Lower lobe of right lung (tissue), 2 donors: ENCODE measurements around the gene TTC28. TPM values are rescaled to one million over a fixed set of nuclear protein-coding genes. Genes with fewer than 3 reads are reported as not detected.

ENCODE experiments used
- ATAC-seq, 2 donors: fragments of 200-7000 bp; cut with Tn5 transposase; one replicate each; pipeline ENCODE4 v1.9.1; 2020 to 2022; ENCODE audit warnings: mild to moderate bottlenecking in 2 of 2, moderate library complexity in 2 of 2
- DNase-seq: peaks from one replicate; pipeline ENCODE4 v3.0.0-alpha.2; 2020
- H3K27ac ChIP-seq: fragments of 200-600 bp; one replicate; pipeline ENCODE4 v1.8.0; 2022
- H3K27me3 ChIP-seq: fragments of 200-600 bp; one replicate; pipeline ENCODE4 v1.8.0; 2022; ENCODE audit warnings: low read depth
- H3K36me3 ChIP-seq: fragments of 200-600 bp; one replicate; pipeline ENCODE4 v1.8.0; 2022; ENCODE audit warnings: mild to moderate bottlenecking
- H3K4me1 ChIP-seq: fragments of 200-600 bp; one replicate; pipeline ENCODE4 v1.8.0; 2022
- H3K4me3 ChIP-seq: fragments of 200-600 bp; one replicate; pipeline ENCODE4 v1.8.0; 2022; ENCODE audit warnings: mild to moderate bottlenecking
- H3K9me3 ChIP-seq: fragments of 200-600 bp; one replicate; pipeline ENCODE4 v1.8.0; 2022
- CTCF ChIP-seq: fragments of 200-600 bp; IDR thresholded peaks from one replicate; pipeline ENCODE4 v1.8.0; 2022; ENCODE audit warnings: antibody characterized with exemption, mild to moderate bottlenecking
- intact Hi-C: fragments of 100-400 bp; cut with DNase I; formaldehyde crosslinking; loops from one replicate; pipeline ENCODE4 v1.11.0; 2022
- total RNA-seq: library from RNA; stranded (reverse); fragmentation: NEBNext Ultra II Directional; extraction: Animal tissue kit (Norgen Biotek cat#: 25700); gene quantifications from one replicate; pipeline ENCODE4 v1.2.1, GENCODE V29; 2021
- donor health status: DM: no; HTN: yes; CAD: no; lungs with severe emphysema.

Gene TTC28
- total RNA-seq, 1 donor from 2014 or later, result 39.6 TPM

GRCh38 chr22:28260619-28261018, 419.0 kb downstream of the TTC28 start:
- Histone ChIP-seq H3K36me3 (no peaks in the 10 kb centered on the region), H3K4me3 (no peak overlapping the region), H3K27me3 (no peaks in the 10 kb centered on the region), H3K27ac (no peak overlapping the region), H3K4me1 (no peaks in the 10 kb centered on the region), H3K9me3 (no peaks in the 10 kb centered on the region)
- no peak for DNase-seq
- no peak for TF ChIP-seq CTCF
- intact Hi-C loops, result no loop called here
- no peak for ATAC-seq

GRCh38 chr22:28259774-28260312, 419.8 kb downstream of the TTC28 start:
- Histone ChIP-seq H3K9me3 (no peaks in the 10 kb centered on the region), H3K4me3 (no peak overlapping the region), H3K27me3 (no peaks in the 10 kb centered on the region), H3K36me3 (no peaks in the 10 kb centered on the region), H3K27ac (no peak overlapping the region), H3K4me1 (no peaks in the 10 kb centered on the region)
- TF ChIP-seq CTCF, result no peak
- ATAC-seq (no peak), DNase-seq (no peak)
- intact Hi-C loops, result no loop called here

- Histone ChIP-seq H3K36me3 (no peaks in the 10 kb centered on the region), H3K4me1 (no peaks in the 10 kb centered on the region), H3K27me3 (no peaks in the 10 kb centered on the region), H3K9me3 (no peaks in the 10 kb centered on the region), H3K27ac (no peak overlapping the region), H3K4me3 (no peak overlapping the region)
- ATAC-seq (no peak), DNase-seq (no peak)
- TF ChIP-seq CTCF, result no peak
- intact Hi-C loops, result no loop called here
Measured at GRCh38 chr22:28254396-28254795, 425.2 kb downstream of the TTC28 start.

- Histone ChIP-seq H3K4me1 (no peaks in the 10 kb centered on the region), H3K9me3 (no peaks in the 10 kb centered on the region), H3K36me3 (no peaks in the 10 kb centered on the region), H3K27ac (no peak overlapping the region), H3K4me3 (no peak overlapping the region), H3K27me3 (no peaks in the 10 kb centered on the region)
- DNase-seq (no peak), ATAC-seq (no peak)
- intact Hi-C loops, result no loop called here
- TF ChIP-seq CTCF, result no peak
Measured at GRCh38 chr22:28252539-28252938, 427.1 kb downstream of the TTC28 start.

- intact Hi-C loops, result no loop called here
- Histone ChIP-seq H3K27ac (no peak overlapping the region), H3K36me3 (no peaks in the 10 kb centered on the region), H3K4me1 (peaks cover 1% of the 10 kb centered on the region), H3K27me3 (no peaks in the 10 kb centered on the region), H3K9me3 (no peaks in the 10 kb centered on the region), H3K4me3 (no peak overlapping the region)
- DNase-seq (no peak), ATAC-seq (no peak)
- TF ChIP-seq CTCF, result no peak
Measured at GRCh38 chr22:28250036-28250695, 429.5 kb downstream of the TTC28 start.
